Measurements from ENCODE around the gene CACFD1.

The CACFD1 gene

DNA sequence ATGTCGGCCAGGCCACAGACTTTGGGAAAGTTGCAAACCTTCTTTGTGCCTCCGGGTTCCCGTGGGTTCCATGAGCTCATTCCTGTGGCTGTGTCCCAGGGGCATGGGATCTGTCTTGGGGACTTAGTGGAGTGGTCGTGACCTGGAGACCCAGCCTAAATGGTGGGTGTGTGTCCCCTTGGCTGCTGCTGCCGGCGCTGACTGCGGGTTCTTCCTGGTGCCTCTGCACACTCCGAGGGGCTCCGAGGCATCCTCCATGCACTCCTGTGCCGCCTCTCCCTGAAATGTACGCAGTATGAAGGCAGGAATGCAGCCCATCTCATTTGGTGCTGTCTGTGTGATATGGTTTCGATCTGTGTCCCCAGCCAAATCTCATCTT, 40.1 kb downstream of the CACFD1 start:
- H3K27me3 ChIP-seq, result no peaks in the 10 kb centered on the region
- TF ChIP-seq, protein P1, sequence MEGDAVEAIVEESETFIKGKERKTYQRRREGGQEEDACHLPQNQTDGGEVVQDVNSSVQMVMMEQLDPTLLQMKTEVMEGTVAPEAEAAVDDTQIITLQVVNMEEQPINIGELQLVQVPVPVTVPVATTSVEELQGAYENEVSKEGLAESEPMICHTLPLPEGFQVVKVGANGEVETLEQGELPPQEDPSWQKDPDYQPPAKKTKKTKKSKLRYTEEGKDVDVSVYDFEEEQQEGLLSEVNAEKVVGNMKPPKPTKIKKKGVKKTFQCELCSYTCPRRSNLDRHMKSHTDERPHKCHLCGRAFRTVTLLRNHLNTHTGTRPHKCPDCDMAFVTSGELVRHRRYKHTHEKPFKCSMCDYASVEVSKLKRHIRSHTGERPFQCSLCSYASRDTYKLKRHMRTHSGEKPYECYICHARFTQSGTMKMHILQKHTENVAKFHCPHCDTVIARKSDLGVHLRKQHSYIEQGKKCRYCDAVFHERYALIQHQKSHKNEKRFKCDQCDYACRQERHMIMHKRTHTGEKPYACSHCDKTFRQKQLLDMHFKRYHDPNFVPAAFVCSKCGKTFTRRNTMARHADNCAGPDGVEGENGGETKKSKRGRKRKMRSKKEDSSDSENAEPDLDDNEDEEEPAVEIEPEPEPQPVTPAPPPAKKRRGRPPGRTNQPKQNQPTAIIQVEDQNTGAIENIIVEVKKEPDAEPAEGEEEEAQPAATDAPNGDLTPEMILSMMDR (IDR thresholded peaks at IDR 0.05), result no peak
- no peaks in the 10 kb centered on the region for H3K9me3 ChIP-seq

DNA sequence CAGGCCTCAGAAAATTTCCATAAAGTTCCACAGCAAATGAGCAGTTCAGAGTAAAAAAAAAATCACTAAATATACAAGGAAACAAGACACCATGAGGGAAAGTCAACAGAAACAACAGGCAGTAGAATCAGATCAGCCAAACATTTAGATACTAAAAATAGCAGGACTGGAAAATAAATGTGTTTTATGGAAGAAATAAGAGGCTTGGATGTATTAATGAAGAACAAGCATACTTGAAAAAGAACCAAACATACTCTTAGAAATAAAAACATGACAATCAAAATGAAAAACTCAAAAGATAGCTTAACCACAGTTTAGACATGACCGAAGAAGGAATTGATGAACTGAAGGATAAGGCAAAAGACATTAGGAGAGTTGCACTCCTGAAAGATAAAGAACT, 42.3 kb downstream of the CACFD1 start:
- peaks cover 3% of the 10 kb centered on the region for H3K27me3 ChIP-seq
- TF ChIP-seq, protein P1 (IDR thresholded peaks at IDR 0.05), result no peak
- H3K36me3 ChIP-seq, result no peaks in the 10 kb centered on the region
- no peaks in the 10 kb centered on the region for H3K4me1 ChIP-seq (ENCODE audit: control insufficient read depth in 1 of 2, insufficient read depth in 1 of 2, low read depth in 1 of 2, low read length in 1 of 2)
- no peak overlapping the region for H3K27ac ChIP-seq
- no peak overlapping the region for H3K4me3 ChIP-seq (ENCODE audit: low read depth in 1 of 2, low read length in 1 of 2)
- no peaks in the 10 kb centered on the region for H3K9me3 ChIP-seq

More for the DNA sequence above, 40.1 kb downstream of the CACFD1 start:
- Histone ChIP-seq H3K27ac (no peak overlapping the region), H3K4me1 (ENCODE audit: control insufficient read depth in 1 of 2, insufficient read depth in 1 of 2, low read depth in 1 of 2, low read length in 1 of 2) (no peaks in the 10 kb centered on the region), H3K4me3 (ENCODE audit: low read depth in 1 of 2, low read length in 1 of 2) (no peak overlapping the region), H3K36me3 (no peaks in the 10 kb centered on the region)

DNA sequence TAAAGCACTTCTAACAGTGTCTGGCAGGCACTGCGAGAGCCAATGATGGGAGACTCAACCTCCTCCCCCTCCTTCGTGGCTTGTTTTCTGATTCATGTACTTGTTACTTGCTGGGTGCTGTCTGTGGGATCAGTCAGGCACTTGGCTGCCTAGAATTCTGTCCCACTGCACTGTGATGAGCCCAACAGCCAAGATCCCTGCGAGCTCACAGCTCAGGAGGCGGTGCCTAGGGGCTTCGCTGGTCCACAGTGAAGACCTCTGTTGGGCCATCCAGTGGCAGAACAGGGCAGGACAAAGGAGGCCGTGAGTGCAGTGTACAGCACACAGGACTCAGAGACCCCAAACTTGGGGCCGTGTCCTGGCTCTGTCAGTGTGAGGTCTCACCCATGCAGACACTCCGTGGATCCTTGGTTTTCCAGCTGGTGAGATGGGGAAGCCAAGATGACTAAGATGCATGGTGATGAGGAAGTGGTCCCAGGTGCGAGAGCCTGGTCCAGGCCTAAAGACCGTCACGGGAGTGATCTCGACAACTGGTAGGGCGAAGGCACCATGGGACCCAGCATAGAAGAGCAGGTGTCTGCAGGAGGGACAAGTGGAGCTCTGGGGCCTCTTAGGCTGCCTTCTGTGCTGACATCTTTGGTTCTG, 45.5 kb downstream of the CACFD1 start:
- Histone ChIP-seq H3K36me3 (no peaks in the 10 kb centered on the region), H3K27ac (no peak overlapping the region)
- TF ChIP-seq, protein P1 (IDR thresholded peaks at IDR 0.05), result no peak

DNA sequence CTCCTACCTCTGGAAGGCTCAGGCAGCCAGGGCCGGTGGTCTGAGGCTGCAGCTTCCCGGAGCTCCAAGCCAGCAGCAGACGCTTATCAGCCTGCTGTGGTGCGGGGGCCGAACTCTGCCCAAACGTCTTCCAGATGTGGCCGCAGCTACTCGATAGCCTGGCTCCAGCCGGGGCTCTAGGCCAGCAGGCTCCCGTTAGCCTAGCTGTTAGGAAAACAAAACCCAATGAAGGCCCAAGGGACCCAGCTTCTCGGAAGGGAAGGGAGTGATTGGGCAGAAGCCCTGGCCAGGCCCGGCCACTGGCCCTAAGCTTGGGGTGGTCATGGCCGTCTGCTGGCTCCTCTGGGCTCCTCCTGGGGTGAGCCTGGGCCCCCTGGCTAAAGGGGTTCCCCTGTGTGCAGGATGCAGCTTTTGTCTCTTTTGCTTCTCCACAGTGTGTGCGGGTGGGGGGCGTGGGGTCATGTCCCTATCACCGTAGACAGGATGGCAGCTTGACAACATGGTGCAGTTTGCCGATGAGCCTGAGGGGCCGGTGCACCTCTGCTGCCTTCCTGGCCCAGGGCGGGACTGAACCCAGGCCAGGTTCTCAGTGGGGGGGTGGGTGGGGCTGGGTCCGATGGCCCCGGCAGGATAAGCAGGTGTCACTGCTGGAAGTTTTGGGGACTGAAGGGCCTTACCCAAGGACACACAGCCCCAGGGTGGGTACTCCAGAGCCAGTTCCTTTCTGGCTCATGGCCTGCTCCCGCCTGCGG, 46.3 kb downstream of the CACFD1 start:
- no peaks in the 10 kb centered on the region for H3K4me1 ChIP-seq (ENCODE audit: control insufficient read depth in 1 of 2, insufficient read depth in 1 of 2, low read depth in 1 of 2, low read length in 1 of 2)
- peaks cover 41% of the 10 kb centered on the region for H3K27me3 ChIP-seq
- H3K36me3 ChIP-seq, result no peaks in the 10 kb centered on the region
- TF ChIP-seq, protein P1 (IDR thresholded peaks at IDR 0.05), result no peak
- no peak overlapping the region for H3K27ac ChIP-seq
- no peaks in the 10 kb centered on the region for H3K9me3 ChIP-seq
- no peak overlapping the region for H3K4me3 ChIP-seq (ENCODE audit: low read depth in 1 of 2, low read length in 1 of 2)

More for the DNA sequence above, 45.5 kb downstream of the CACFD1 start:
- Histone ChIP-seq H3K9me3 (no peaks in the 10 kb centered on the region), H3K4me3 (ENCODE audit: low read depth in 1 of 2, low read length in 1 of 2) (no peak overlapping the region), H3K4me1 (ENCODE audit: control insufficient read depth in 1 of 2, insufficient read depth in 1 of 2, low read depth in 1 of 2, low read length in 1 of 2) (no peaks in the 10 kb centered on the region), H3K27me3 (peaks cover 35% of the 10 kb centered on the region)

DNA sequence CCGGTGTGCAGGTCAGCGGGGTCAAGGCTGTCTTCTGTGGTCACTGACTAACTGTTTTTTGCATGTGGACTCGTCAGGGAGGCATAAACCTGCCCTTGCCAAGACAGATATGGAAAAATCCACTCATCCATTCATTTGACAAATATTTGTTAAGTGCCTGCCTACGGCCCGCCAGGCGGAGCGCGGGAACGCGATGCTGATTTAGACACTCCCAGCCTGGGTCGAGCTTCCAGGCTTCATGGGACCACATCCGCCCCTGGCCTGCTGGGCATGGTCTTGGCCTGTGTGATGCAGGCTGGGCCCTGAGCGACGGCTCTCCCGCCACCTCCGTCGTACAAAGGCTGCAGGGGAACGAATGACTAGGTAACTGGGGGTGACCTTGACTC, 46.9 kb downstream of the CACFD1 start:
- Histone ChIP-seq H3K4me3 (ENCODE audit: low read depth in 1 of 2, low read length in 1 of 2) (no peak overlapping the region), H3K36me3 (no peaks in the 10 kb centered on the region), H3K27ac (no peak overlapping the region), H3K9me3 (no peaks in the 10 kb centered on the region), H3K27me3 (peaks cover 41% of the 10 kb centered on the region), H3K4me1 (ENCODE audit: control insufficient read depth in 1 of 2, insufficient read depth in 1 of 2, low read depth in 1 of 2, low read length in 1 of 2) (no peaks in the 10 kb centered on the region)
- TF ChIP-seq, protein P1 (IDR thresholded peaks at IDR 0.05), result no peak

All from neutrophil (primary cell).